Tibial artery (tissue), 4 donors: ENCODE measurements around the gene MTERF4.
A peak's percentile ranks its signal among the peaks of the same experiment; 100 is the strongest.

Source experiments
- DNase-seq, 2 donors: peaks; one replicate each; pipeline ENCODE4 v3.0.0-alpha.2; 2019
- H3K27ac ChIP-seq, 2 donors: fragments of 200-600 bp; sonication (generic) in 1 of 2; 1 replicate in 1 of 2; 2 replicates in 1 of 2; pipeline ENCODE4 v1.5.1; 2018 to 2019; ENCODE audit warnings: mild to moderate bottlenecking in 1 of 2
- H3K27me3 ChIP-seq, 2 donors: fragments of 200-600 bp; sonication (generic) in 1 of 2; one replicate each; pipeline versions ENCODE4 v1.5.1 to v1.6.0; 2016 to 2019
- H3K36me3 ChIP-seq, 3 donors: fragments of 200-600 bp; sonication (generic) in 2 of 3; one replicate each; pipeline ENCODE4 v1.5.1; 2016 to 2019; ENCODE audit warnings: mild to moderate bottlenecking in 2 of 3
- H3K4me1 ChIP-seq, 4 donors: fragments of 200-600 bp; sonication (generic) in 2 of 4; 1 replicate in 3 of 4; 2 replicates in 1 of 4; pipeline ENCODE4 v1.5.1; 2016 to 2019
- H3K4me3 ChIP-seq, 2 donors: fragments of 200-600 bp; sonication (generic) in 1 of 2; 1 replicate in 1 of 2; 2 replicates in 1 of 2; pipeline ENCODE4 v1.5.1; 2018 to 2019; ENCODE audit warnings: mild to moderate bottlenecking in 2 of 2
- H3K9me3 ChIP-seq, 3 donors: fragments of 200-600 bp; sonication (generic) in 1 of 3; one replicate each; pipeline ENCODE4 v1.5.1; 2016 to 2019
- CTCF ChIP-seq, 2 experiments: fragments of 200-600 bp in 1 of 2; fragments of 450-650 bp in 1 of 2; IDR thresholded peaks; one replicate each; pipeline ENCODE4 v1.5.1; 2017 to 2019; ENCODE audit warnings: antibody characterized with exemption in 2 of 2, mild to moderate bottlenecking in 1 of 2, moderate library complexity in 1 of 2
- intact Hi-C: fragments of 100-400 bp; cut with DNase I; formaldehyde crosslinking; loops from one replicate; pipeline ENCODE4 v1.15.0; 2023; ENCODE audit warnings: low total_unique reads

Gene MTERF4

GRCh38 chr2:241110607-241111439 lies 8.7 kb upstream of the MTERF4 start:
- no peaks in the 10 kb centered on the region for H3K36me3 ChIP-seq
- H3K4me1 ChIP-seq = no peaks in the 10 kb centered on the region
- H3K27ac ChIP-seq = no peak overlapping the region
- DNase-seq = peak in 1 of 2 donors; percentile 56
- intact Hi-C loops = no loop called here
- H3K4me3 ChIP-seq = no peak overlapping the region
- H3K27me3 ChIP-seq = no peaks in the 10 kb centered on the region
- no peak for TF ChIP-seq CTCF (IDR thresholded peaks at IDR 0.05)
- no peaks in the 10 kb centered on the region for H3K9me3 ChIP-seq

- intact Hi-C loops = no loop called here
- H3K4me1 ChIP-seq = no peaks in the 10 kb centered on the region
- no peaks in the 10 kb centered on the region for H3K9me3 ChIP-seq
- no peak for TF ChIP-seq CTCF (IDR thresholded peaks at IDR 0.05)
- H3K27me3 ChIP-seq = no peaks in the 10 kb centered on the region
- H3K27ac ChIP-seq = no peak overlapping the region
- H3K4me3 ChIP-seq = no peak overlapping the region
- H3K36me3 ChIP-seq = no peaks in the 10 kb centered on the region
- no peak for DNase-seq
Observed at GRCh38 chr2:241110089-241110606, 8.1 kb upstream of the MTERF4 start.

GRCh38 chr2:241109210-241110088 lies 7.4 kb upstream of the MTERF4 start:
- no peak overlapping the region for H3K4me3 ChIP-seq
- TF ChIP-seq CTCF (IDR thresholded peaks at IDR 0.05) = no peak
- peak in 1 of 2 donors; percentile 47 for DNase-seq
- H3K27me3 ChIP-seq = no peaks in the 10 kb centered on the region
- intact Hi-C loops = loop anchor here (10.0 kb wide), 1 partner anchor 105 kb away; no protein-coding TSS in a partner anchor
- H3K36me3 ChIP-seq = no peaks in the 10 kb centered on the region
- H3K27ac ChIP-seq = no peak overlapping the region
- H3K4me1 ChIP-seq = no peaks in the 10 kb centered on the region
- no peaks in the 10 kb centered on the region for H3K9me3 ChIP-seq

GRCh38 chr2:241108271-241109209 lies 6.5 kb upstream of the MTERF4 start:
- H3K27ac ChIP-seq = no peak overlapping the region

More at GRCh38 chr2:241108271-241109209, 6.5 kb upstream of the MTERF4 start:
- H3K4me3 ChIP-seq = no peak overlapping the region
- H3K9me3 ChIP-seq = no peaks in the 10 kb centered on the region
- no peak for TF ChIP-seq CTCF (IDR thresholded peaks at IDR 0.05)
- no peaks in the 10 kb centered on the region for H3K27me3 ChIP-seq
- H3K36me3 ChIP-seq = no peaks in the 10 kb centered on the region
- DNase-seq = no peak
- intact Hi-C loops = loop anchor here (10.0 kb wide), 1 partner anchor 106 kb away; no protein-coding TSS in a partner anchor
- peaks cover 0 to 2% (median under 1%) of the 10 kb centered on the region in 4 donors for H3K4me1 ChIP-seq
